Heart left ventricle (tissue), 13 donors: ENCODE measurements around the gene SNED1.

Source experiments
- CTCF ChIP-seq, 12 donors: fragments of 200-600 bp; sonication (generic) in 4 of 12; IDR thresholded peaks; one replicate each; pipeline versions ENCODE4 v1.5.0 to v1.8.0; 2018 to 2022; ENCODE audit warnings: antibody characterized with exemption in 12 of 12, mild to moderate bottlenecking in 5 of 12
- POLR2A ChIP-seq, 2 donors: fragments of 450-650 bp; IDR thresholded peaks; one replicate each; pipeline ENCODE4 v1.6.1; 2017; ENCODE audit warnings: antibody characterized with exemption in 2 of 2, mild to moderate bottlenecking in 2 of 2, moderate library complexity in 2 of 2
- donor health status: ischemic (EF 13 %, LVEDD 7.1; RV severe dilation, severe dysfunction).
- donor health status: DM: no; HTN: yes; CAD: no.
- donor health status: DM: no; HTN: no; CAD: no.
- donor health status: ischemic (EF 25% LVEDD 6.9; RV normal size, moderate dysfunction).
- donor health status: ischemic (EF 25% LVEDD 5.7; RV mildly dilated, moderate dysfunction).
- donor health status: ischemic (EF 35%, LVEDD 5.7; RV mildly dilated, moderate dysfunction).
- donor health status: nonischemic (EF 11% LVEDD 7.7; RV severe dilation, severe dysfunction).
- donor health status: DM: yes; HTN: yes; CAD: no.
- donor health status: PGD.
- donor health status: ischemic (EF 29% LVEDD 5.4; RV normal size, mild dysfunction).
- donor health status: nonischemic (EF 23%, LVEDD 6.1; RV moderate dilation, normal function).

DNA sequence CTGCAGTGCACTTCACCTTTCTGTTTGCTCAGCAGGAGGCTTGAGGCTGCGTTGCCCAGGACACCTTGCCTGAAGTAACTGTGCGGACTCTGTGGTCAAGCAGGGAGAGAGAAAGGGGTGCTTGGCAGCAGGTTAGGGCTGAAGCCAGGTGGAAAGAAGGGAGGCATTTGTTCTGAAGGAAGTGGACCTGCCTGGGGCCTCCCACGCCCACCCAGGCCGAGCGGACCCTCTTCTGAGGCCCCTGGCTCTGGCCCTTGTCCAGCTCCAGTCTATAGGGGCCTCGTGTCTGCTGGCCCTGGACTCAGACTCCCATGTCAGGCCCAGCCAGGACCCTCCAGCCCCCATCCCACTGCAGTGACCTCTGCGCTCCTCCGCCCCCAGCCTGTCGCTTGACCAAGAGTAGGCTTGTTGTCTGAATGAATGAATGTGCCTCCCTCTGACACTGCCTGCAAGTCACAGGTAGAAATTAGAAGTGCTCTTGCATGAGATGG lies 2.5 kb downstream of the SNED1 start:
- TF ChIP-seq CTCF (IDR thresholded peaks at IDR 0.05) (no peak), POLR2A (IDR thresholded peaks at IDR 0.05) (no peak)
